ENCODE results near the gene NINL.
A peak's percentile ranks its signal among the peaks of the same experiment; 100 is the strongest.

The NINL gene

DNA sequence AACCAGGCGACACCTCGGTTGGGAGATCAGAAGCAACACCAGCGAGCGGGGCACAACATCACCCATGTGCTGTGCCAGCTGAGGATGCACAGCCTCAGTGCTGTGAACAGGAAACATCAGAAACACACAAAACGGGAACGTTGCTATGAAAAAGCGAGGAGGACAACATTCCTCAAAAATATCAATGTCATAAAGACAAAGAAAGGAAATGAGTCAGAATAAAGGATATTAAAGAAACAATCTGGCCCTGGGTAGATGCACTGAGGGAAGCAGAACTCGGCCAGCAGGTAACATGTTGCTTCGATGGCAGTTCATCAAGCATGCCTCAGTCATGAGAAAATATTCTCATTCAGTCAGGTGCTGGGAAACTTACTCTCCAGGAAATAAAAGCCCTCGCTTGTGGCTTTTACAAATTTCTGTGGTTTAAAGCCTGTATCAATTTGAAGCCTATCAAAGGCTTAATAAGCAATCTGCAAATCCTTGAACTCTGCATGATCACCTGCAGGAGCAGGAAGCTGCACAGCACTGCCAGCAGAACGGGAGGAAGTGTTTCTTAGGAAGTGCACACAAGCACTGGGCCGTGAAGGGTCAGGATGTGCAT lies 100.3 kb downstream of the NINL start:
- TF ChIP-seq, protein P1, sequence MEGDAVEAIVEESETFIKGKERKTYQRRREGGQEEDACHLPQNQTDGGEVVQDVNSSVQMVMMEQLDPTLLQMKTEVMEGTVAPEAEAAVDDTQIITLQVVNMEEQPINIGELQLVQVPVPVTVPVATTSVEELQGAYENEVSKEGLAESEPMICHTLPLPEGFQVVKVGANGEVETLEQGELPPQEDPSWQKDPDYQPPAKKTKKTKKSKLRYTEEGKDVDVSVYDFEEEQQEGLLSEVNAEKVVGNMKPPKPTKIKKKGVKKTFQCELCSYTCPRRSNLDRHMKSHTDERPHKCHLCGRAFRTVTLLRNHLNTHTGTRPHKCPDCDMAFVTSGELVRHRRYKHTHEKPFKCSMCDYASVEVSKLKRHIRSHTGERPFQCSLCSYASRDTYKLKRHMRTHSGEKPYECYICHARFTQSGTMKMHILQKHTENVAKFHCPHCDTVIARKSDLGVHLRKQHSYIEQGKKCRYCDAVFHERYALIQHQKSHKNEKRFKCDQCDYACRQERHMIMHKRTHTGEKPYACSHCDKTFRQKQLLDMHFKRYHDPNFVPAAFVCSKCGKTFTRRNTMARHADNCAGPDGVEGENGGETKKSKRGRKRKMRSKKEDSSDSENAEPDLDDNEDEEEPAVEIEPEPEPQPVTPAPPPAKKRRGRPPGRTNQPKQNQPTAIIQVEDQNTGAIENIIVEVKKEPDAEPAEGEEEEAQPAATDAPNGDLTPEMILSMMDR (IDR thresholded peaks at IDR 0.05; ENCODE audit: low read depth, low read length): no peak
- in situ Hi-C loops (cut with HindIII; ENCODE audit: low sequenced_read_pairs): no loop called here
- no peak for DNase-seq (ENCODE audit: low read depth, low spot score)
- no peak overlapping the region for H3K4me3 ChIP-seq (ENCODE audit: low read depth, low read length)

DNA sequence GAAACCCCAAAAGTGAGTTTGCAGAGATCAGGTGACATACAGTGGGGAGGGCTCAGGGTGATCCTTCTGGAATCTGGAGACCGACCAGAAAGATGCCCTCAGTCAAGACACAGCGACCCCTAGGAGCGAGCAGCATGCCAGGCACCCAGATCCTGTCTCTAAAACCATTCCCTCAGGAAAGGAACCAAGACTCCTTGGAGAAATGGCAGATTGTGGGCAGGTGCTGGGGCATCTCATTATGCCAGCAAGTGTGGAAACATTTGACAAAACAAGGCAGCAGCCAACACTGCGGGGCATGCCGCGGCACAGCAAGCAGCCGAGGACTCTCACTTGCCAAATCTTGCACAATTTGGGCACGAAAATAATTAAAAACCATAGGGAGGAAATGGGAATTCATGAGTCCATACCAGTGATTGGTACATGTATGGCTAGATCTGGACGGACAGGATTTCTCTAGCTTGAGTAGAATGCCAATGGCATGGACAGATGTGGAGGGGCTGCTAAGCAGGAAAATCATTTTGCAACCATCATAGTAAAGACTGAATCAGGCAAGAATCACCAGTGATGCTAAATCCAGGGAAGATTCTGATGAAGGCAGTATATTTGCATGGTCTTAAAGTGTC lies 101.0 kb downstream of the NINL start:
- TF ChIP-seq, protein P1 (IDR thresholded peaks at IDR 0.05; ENCODE audit: low read depth, low read length): no peak
- in situ Hi-C loops (cut with HindIII; ENCODE audit: low sequenced_read_pairs): no loop called here
- no peak overlapping the region for H3K4me3 ChIP-seq (ENCODE audit: low read depth, low read length)
- DNase-seq (ENCODE audit: low read depth, low spot score): no peak

DNA sequence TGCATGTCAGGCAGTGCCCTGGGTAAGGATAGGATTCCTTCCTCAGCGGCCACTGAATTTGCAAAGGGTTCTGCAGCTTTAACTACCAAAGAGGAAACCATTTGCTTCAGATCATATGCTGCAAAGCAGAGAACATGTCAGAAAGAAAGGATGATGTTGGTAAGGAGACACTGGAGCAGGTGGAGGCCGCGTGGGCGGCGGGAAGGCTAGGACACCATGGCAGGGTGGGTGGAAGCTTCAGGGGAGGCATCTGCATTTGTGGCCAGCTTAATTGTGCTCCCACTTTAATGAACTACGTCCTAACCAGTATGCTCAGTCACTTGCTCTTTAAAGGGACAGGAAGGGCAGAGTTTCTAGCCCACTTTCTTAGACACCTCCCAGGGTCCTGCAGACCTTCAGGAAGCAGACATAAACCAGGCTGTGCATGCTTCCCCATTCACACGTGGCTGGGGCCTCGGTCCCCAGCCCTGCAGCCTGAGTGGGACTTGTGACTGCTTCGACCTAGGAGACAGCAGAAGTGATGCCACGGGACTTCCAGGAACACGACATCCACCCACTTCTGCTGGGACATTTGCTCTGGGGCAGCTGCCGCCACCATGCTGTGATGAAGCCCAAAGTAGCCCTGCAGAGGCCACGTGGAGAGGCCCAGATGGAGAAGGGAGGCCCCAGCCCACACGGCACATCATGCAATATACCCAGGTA lies 101.7 kb downstream of the NINL start:
- in situ Hi-C loops (cut with HindIII; ENCODE audit: low sequenced_read_pairs): no loop called here

DNA sequence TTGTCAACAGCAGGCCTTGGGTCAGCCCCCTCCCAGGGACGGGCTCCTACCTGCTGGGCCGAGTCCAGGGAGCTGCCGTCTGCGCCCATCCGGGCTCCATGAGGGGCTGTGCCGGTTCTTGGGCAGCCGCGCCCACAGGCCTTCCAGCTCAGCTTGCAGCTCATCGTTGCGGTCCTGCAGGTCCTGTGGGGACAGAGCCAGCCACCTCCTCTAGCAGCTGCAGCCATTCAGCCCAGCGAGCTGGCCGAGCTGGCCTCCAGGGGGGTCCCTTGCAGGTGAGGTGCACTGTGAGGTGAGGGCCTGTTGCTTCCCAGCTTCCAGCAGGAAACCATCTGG lies 103.4 kb downstream of the NINL start:
- TF ChIP-seq, protein P1 (IDR thresholded peaks at IDR 0.05; ENCODE audit: low read depth, low read length): no peak
- no peak overlapping the region for H3K4me3 ChIP-seq (ENCODE audit: low read depth, low read length)
- DNase-seq (ENCODE audit: low read depth, low spot score): no peak
- in situ Hi-C loops (cut with HindIII; ENCODE audit: low sequenced_read_pairs): no loop called here

More for the DNA sequence above, 101.7 kb downstream of the NINL start:
- DNase-seq (ENCODE audit: low read depth, low spot score): no peak
- TF ChIP-seq, protein P1 (IDR thresholded peaks at IDR 0.05; ENCODE audit: low read depth, low read length): no peak
- H3K4me3 ChIP-seq (ENCODE audit: low read depth, low read length): no peak overlapping the region

DNA sequence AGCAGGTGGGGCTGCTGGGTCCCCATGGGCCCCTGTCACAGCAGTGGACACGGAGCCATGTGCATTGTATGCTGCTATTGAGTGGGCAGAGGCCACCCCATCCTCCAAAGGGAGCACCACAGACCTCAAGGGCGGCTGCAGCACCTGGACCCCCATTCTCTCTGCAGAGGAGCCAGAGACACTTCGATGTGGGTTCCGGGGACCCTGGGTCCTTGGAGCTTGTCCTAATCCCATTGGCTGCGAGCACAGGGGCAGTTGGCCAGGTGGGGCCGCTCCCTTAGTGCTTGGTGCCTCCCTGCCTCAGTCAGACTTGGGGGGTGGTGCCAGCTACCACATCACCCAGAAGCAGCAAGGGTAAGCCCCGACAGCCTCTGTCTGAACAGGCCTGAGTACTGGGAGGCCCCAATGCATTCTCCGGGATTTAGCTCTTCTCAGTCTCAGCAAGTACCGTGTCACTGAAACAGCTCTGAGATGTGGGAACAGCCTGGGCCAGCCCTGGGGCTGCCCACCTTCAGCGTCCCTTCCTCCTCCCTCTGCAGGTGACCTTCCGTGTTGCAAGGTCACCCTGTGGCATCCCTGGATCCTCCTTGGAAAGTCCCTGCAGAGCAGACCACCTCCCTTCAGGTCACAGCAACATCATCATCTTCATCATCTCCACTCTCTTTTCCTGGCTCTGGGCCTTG lies 104.0 kb downstream of the NINL start:
- TF ChIP-seq, protein P1 (IDR thresholded peaks at IDR 0.05; ENCODE audit: low read depth, low read length): peak; percentile 12
- DNase-seq (ENCODE audit: low read depth, low spot score): no peak
- in situ Hi-C loops (cut with HindIII; ENCODE audit: low sequenced_read_pairs): no loop called here
- no peak overlapping the region for H3K4me3 ChIP-seq (ENCODE audit: low read depth, low read length)

DNA sequence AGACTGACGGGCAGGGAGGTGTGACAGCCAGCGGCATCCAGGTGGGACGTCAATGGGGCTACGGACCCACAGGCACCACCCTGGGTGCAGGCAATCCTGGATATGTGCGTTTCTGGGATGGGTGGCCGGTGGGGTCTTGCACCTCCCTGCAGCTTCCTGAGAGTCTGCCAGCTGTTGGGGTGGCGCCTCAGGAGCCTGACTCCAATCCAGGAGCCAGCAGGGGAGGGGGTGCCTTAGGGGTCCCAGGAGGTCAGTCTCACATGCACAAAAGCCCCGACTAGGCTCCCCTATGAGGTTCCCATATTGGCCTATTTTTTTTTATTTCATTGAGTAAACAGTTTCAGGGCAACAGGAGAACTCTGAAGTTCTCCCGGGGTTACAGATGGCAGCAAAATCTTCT lies 104.5 kb downstream of the NINL start:
- in situ Hi-C loops (cut with HindIII; ENCODE audit: low sequenced_read_pairs): no loop called here
- no peak for DNase-seq (ENCODE audit: low read depth, low spot score)
- TF ChIP-seq, protein P1 (IDR thresholded peaks at IDR 0.05; ENCODE audit: low read depth, low read length): no peak
- no peak overlapping the region for H3K4me3 ChIP-seq (ENCODE audit: low read depth, low read length)
